Stimulated activated CD4-positive, alpha-beta T cell treated with anti-CD3 and anti-CD28 coated beads, Interleukin-4, amount 100 ng/mL, for 48 hours (primary cell): ENCODE measurements around the gene MARCHF9.

Experiments
- DNase-seq, 2 donors: peaks; one replicate each; pipeline ENCODE4 v3.0.0-alpha.2; 2020; ENCODE audit warnings: low read depth in 2 of 2

The MARCHF9 gene

GRCh38 chr12:57737467-57738460 lies 17.1 kb upstream of the MARCHF9 start:
- DNase-seq = no peak

- no peak for DNase-seq
Observed at GRCh38 chr12:57738661-57739237, 16.2 kb upstream of the MARCHF9 start, which contains the start of gene AGAP2. AGAP2 (minus strand) TSS chr12:57738742; CDS start chr12:57738246, 496 bp downstream.

GRCh38 chr12:57739387-57739786 lies 15.5 kb upstream of the MARCHF9 start:
- no peak for DNase-seq

GRCh38 chr12:57739914-57740538 lies 14.9 kb upstream of the MARCHF9 start:
- no peak for DNase-seq

- peak; percentile 44 to 65 for DNase-seq
Observed at GRCh38 chr12:57740656-57741412, 14.1 kb upstream of the MARCHF9 start.

GRCh38 chr12:57741413-57741789 lies 13.5 kb upstream of the MARCHF9 start:
- DNase-seq = no peak

GRCh38 chr12:57741844-57742738 lies 12.8 kb upstream of the MARCHF9 start:
- DNase-seq = peak; percentile 59 to 79

GRCh38 chr12:57743769-57744168 lies 11.1 kb upstream of the MARCHF9 start:
- DNase-seq = no peak

- peak; percentile 57 to 77 for DNase-seq
Observed at GRCh38 chr12:57744194-57744776, 10.6 kb upstream of the MARCHF9 start.

- peak; percentile 93 for DNase-seq
Observed at GRCh38 chr12:57744777-57745484, 10.0 kb upstream of the MARCHF9 start, which contains the start of gene TSPAN31. TSPAN31 (plus strand) TSS chr12:57745039; CDS start chr12:57745155, 116 bp downstream.

GRCh38 chr12:57745485-57745881 lies 9.4 kb upstream of the MARCHF9 start:
- DNase-seq = no peak

GRCh38 chr12:57746025-57746424 lies 8.9 kb upstream of the MARCHF9 start:
- no peak for DNase-seq

GRCh38 chr12:57749061-57749460 lies 5.8 kb upstream of the MARCHF9 start:
- DNase-seq = no peak

- DNase-seq = no peak
Observed at GRCh38 chr12:57750561-57751431, 4.1 kb upstream of the MARCHF9 start.

GRCh38 chr12:57751432-57751787 lies 3.5 kb upstream of the MARCHF9 start:
- no peak for DNase-seq

GRCh38 chr12:57751788-57752667 lies 2.9 kb upstream of the MARCHF9 start, which contains the start of gene CDK4:
CDK4 (minus strand) TSS chr12:57752310; CDS start chr12:57751717, 593 bp downstream.
- peak; percentile 96 to 99 for DNase-seq

- DNase-seq = no peak
Observed at GRCh38 chr12:57752668-57753000, 2.3 kb upstream of the MARCHF9 start.
